Measurements from ENCODE around the gene RASSF6. TPM values are rescaled to one million over a fixed set of nuclear protein-coding genes. Genes with fewer than 3 reads are reported as not detected.
"Not testable (repeated sequence)": the region's sequence is repeated elsewhere in the genome, so short reads cannot be mapped to it uniquely, and the experiment has no call there.

Gene RASSF6, protein sequence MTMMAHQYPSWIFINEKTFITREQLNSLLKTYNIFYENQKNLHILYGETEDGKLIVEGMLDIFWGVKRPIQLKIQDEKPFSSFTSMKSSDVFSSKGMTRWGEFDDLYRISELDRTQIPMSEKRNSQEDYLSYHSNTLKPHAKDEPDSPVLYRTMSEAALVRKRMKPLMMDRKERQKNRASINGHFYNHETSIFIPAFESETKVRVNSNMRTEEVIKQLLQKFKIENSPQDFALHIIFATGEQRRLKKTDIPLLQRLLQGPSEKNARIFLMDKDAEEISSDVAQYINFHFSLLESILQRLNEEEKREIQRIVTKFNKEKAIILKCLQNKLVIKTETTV
- 2.9 and 7.4 TPM in 2 replicates for total RNA-seq (2014; rRNA removed; shearing (Covaris generic); ENCODE audit: low replicate concordance)

- Histone ChIP-seq H3K4me2 (ENCODE audit: low read depth, low read length, poor library complexity, severe bottlenecking) (peak within 1 kb of the TSS; percentile 80), H3K79me2 (ENCODE audit: low read length) (no peaks in the 10 kb centered on the region), H3K9me2 (replicated peaks; ENCODE audit: insufficient read depth, low read length) (no peaks in the 10 kb centered on the region), H3K9me3 (ENCODE audit: low read length) (no peaks in the 10 kb centered on the region), H3K27me3 (ENCODE audit: low read length) (no peaks in the 10 kb centered on the region), H3K4me1 (ENCODE audit: low read length) (peaks cover 55% of the 10 kb centered on the region), H3K9ac (ENCODE audit: low read length) (peak within 1 kb of the TSS; percentile 48), H3K27ac (ENCODE audit: low read length) (no peak within 1 kb of the TSS), H3K36me3 (ENCODE audit: insufficient read depth, low read length) (no peaks in the 10 kb centered on the region), H2AFZ (ENCODE audit: low read length) (peak within 1 kb of the TSS; percentile 57; the same call in 1 of the 2 replicates), H4K20me1 (ENCODE audit: insufficient read depth, low read depth, low read length) (no peaks in the 10 kb centered on the region), H3K4me3 (ENCODE audit: low read length) (peak within 1 kb of the TSS; percentile 69)
- DNase-seq: peak; percentile 75
These were observed at the start of gene RASSF6 for GRCh38 chr4:73620115-73620792. Gene RASSF6, minus strand, starts transcription at chr4:73620436. Its CDS starts 8,641 bp downstream, at chr4:73611795.

GRCh38 chr4:73669410-73670183, 49.4 kb upstream of the RASSF6 start:
- no peak overlapping the region for H3K4me2 ChIP-seq (ENCODE audit: low read depth, low read length, poor library complexity, severe bottlenecking)
- H3K36me3 ChIP-seq (ENCODE audit: insufficient read depth, low read length): no peaks in the 10 kb centered on the region

GRCh38 chr4:73668782-73669201, 48.6 kb upstream of the RASSF6 start:
- H3K36me3 ChIP-seq (ENCODE audit: insufficient read depth, low read length): no peaks in the 10 kb centered on the region
- no peak overlapping the region for H3K27ac ChIP-seq (ENCODE audit: low read length)
- H3K27me3 ChIP-seq (ENCODE audit: low read length): no peaks in the 10 kb centered on the region
- no peaks in the 10 kb centered on the region for H3K9me2 ChIP-seq (replicated peaks; ENCODE audit: insufficient read depth, low read length)
- no peak overlapping the region for H3K9ac ChIP-seq (ENCODE audit: low read length)
- no peak overlapping the region for H2AFZ ChIP-seq (ENCODE audit: low read length)
- H4K20me1 ChIP-seq (ENCODE audit: insufficient read depth, low read depth, low read length): no peaks in the 10 kb centered on the region
- DNase-seq: no peak
- no peak overlapping the region for H3K4me3 ChIP-seq (ENCODE audit: low read length)
- no peaks in the 10 kb centered on the region for H3K79me2 ChIP-seq (ENCODE audit: low read length)
- peaks cover 3% of the 10 kb centered on the region; the same call in 1 of the 2 replicates for H3K4me1 ChIP-seq (ENCODE audit: low read length)
- H3K9me3 ChIP-seq (ENCODE audit: low read length): no peaks in the 10 kb centered on the region
- H3K4me2 ChIP-seq (ENCODE audit: low read depth, low read length, poor library complexity, severe bottlenecking): no peak overlapping the region

More at GRCh38 chr4:73669410-73670183, 49.4 kb upstream of the RASSF6 start:
- H3K4me3 ChIP-seq (ENCODE audit: low read length): no peak overlapping the region
- no peak overlapping the region for H3K9ac ChIP-seq (ENCODE audit: low read length)
- H3K4me1 ChIP-seq (ENCODE audit: low read length): peaks cover 3% of the 10 kb centered on the region; the same call in 1 of the 2 replicates
- DNase-seq: no peak
- no peaks in the 10 kb centered on the region for H3K27me3 ChIP-seq (ENCODE audit: low read length)
- no peaks in the 10 kb centered on the region for H3K79me2 ChIP-seq (ENCODE audit: low read length)
- H3K27ac ChIP-seq (ENCODE audit: low read length): no peak overlapping the region
- H3K9me2 ChIP-seq (replicated peaks; ENCODE audit: insufficient read depth, low read length): no peaks in the 10 kb centered on the region
- no peak overlapping the region for H2AFZ ChIP-seq (ENCODE audit: low read length)
- no peaks in the 10 kb centered on the region for H4K20me1 ChIP-seq (ENCODE audit: insufficient read depth, low read depth, low read length)
- no peaks in the 10 kb centered on the region for H3K9me3 ChIP-seq (ENCODE audit: low read length)

GRCh38 chr4:73665924-73666323, 45.7 kb upstream of the RASSF6 start:
- H3K27me3 ChIP-seq (ENCODE audit: low read length); H3K9me2 ChIP-seq (replicated peaks; ENCODE audit: insufficient read depth, low read length); H3K9me3 ChIP-seq (ENCODE audit: low read length); H3K79me2 ChIP-seq (ENCODE audit: low read length); H3K4me1 ChIP-seq (ENCODE audit: low read length); H3K4me3 ChIP-seq (ENCODE audit: low read length); H3K9ac ChIP-seq (ENCODE audit: low read length); H3K4me2 ChIP-seq (ENCODE audit: low read depth, low read length, poor library complexity, severe bottlenecking); H2AFZ ChIP-seq (ENCODE audit: low read length); H3K27ac ChIP-seq (ENCODE audit: low read length); H3K36me3 ChIP-seq (ENCODE audit: insufficient read depth, low read length); H4K20me1 ChIP-seq (ENCODE audit: insufficient read depth, low read depth, low read length): not testable (repeated sequence)
- DNase-seq: peak; percentile 44

- H3K9me2 ChIP-seq (replicated peaks; ENCODE audit: insufficient read depth, low read length): no peaks in the 10 kb centered on the region
- no peak overlapping the region for H3K4me2 ChIP-seq (ENCODE audit: low read depth, low read length, poor library complexity, severe bottlenecking)
- DNase-seq: no peak
- H3K9me3 ChIP-seq (ENCODE audit: low read length): no peaks in the 10 kb centered on the region
- 0 out of 2 replicates have a peak overlapping the region, but pooled peaks have one; percentile 4 for H2AFZ ChIP-seq (ENCODE audit: low read length)
- H3K9ac ChIP-seq (ENCODE audit: low read length): no peak overlapping the region
- no peak overlapping the region for H3K27ac ChIP-seq (ENCODE audit: low read length)
- peaks cover 4% of the 10 kb centered on the region for H3K4me1 ChIP-seq (ENCODE audit: low read length)
- no peaks in the 10 kb centered on the region for H3K79me2 ChIP-seq (ENCODE audit: low read length)
- H3K4me3 ChIP-seq (ENCODE audit: low read length): no peak overlapping the region
- no peaks in the 10 kb centered on the region for H4K20me1 ChIP-seq (ENCODE audit: insufficient read depth, low read depth, low read length)
- no peaks in the 10 kb centered on the region for H3K27me3 ChIP-seq (ENCODE audit: low read length)
- no peaks in the 10 kb centered on the region for H3K36me3 ChIP-seq (ENCODE audit: insufficient read depth, low read length)
These were observed 44.2 kb upstream of the RASSF6 start for GRCh38 chr4:73664470-73664869.

DNA sequence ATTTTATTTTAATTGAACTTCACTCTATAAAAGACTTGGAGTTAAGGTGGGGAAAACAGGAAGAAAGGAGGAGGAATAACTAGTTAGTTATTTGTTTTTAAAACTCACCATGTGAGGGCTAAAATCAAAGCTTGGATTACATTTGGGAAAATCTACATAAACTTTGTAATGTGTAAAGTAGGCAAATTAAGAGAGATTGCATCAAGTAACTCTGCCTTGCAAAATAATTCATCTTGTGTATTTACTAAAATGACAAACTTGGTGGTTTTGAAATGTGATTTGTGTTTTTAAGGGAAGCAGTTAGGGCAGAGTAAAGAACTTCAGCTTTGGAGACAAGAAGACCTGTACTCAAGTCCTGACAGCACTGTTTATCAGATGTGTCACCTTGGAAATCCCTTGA, 43.3 kb upstream of the RASSF6 start:
- H3K79me2 ChIP-seq (ENCODE audit: low read length): no peaks in the 10 kb centered on the region
- no peak for DNase-seq
- no peak overlapping the region for H3K4me2 ChIP-seq (ENCODE audit: low read depth, low read length, poor library complexity, severe bottlenecking)
- no peak overlapping the region for H3K4me3 ChIP-seq (ENCODE audit: low read length)
- no peak overlapping the region for H3K9ac ChIP-seq (ENCODE audit: low read length)
- no peaks in the 10 kb centered on the region for H3K9me3 ChIP-seq (ENCODE audit: low read length)
- H3K9me2 ChIP-seq (replicated peaks; ENCODE audit: insufficient read depth, low read length): no peaks in the 10 kb centered on the region
- H3K4me1 ChIP-seq (ENCODE audit: low read length): peaks cover 4% of the 10 kb centered on the region
- H3K27me3 ChIP-seq (ENCODE audit: low read length): no peaks in the 10 kb centered on the region
- no peak overlapping the region for H3K27ac ChIP-seq (ENCODE audit: low read length)
- H4K20me1 ChIP-seq (ENCODE audit: insufficient read depth, low read depth, low read length): no peaks in the 10 kb centered on the region
- no peak overlapping the region; the same call in 1 of the 2 replicates for H2AFZ ChIP-seq (ENCODE audit: low read length)
- H3K36me3 ChIP-seq (ENCODE audit: insufficient read depth, low read length): no peaks in the 10 kb centered on the region

GRCh38 chr4:73662709-73663546, 42.7 kb upstream of the RASSF6 start:
- Histone ChIP-seq H2AFZ (ENCODE audit: low read length) (peak overlapping the region; percentile 94), H3K79me2 (ENCODE audit: low read length) (no peaks in the 10 kb centered on the region)
- DNase-seq: peak; percentile 78

More at GRCh38 chr4:73662709-73663546, 42.7 kb upstream of the RASSF6 start:
- Histone ChIP-seq H3K9me3 (ENCODE audit: low read length) (no peaks in the 10 kb centered on the region), H3K9ac (ENCODE audit: low read length) (no peak overlapping the region), H3K4me2 (ENCODE audit: low read depth, low read length, poor library complexity, severe bottlenecking) (no peak overlapping the region), H3K36me3 (ENCODE audit: insufficient read depth, low read length) (no peaks in the 10 kb centered on the region), H3K4me1 (ENCODE audit: low read length) (peaks cover 4% of the 10 kb centered on the region), H3K9me2 (replicated peaks; ENCODE audit: insufficient read depth, low read length) (no peaks in the 10 kb centered on the region), H3K27me3 (ENCODE audit: low read length) (no peaks in the 10 kb centered on the region), H3K4me3 (ENCODE audit: low read length) (no peak overlapping the region), H3K27ac (ENCODE audit: low read length) (no peak overlapping the region), H4K20me1 (ENCODE audit: insufficient read depth, low read depth, low read length) (no peaks in the 10 kb centered on the region)

All from Karpas-422 (cell line).